Ureter (tissue), 1 donor: ENCODE measurements around the gene MSS51. TPM values are rescaled to one million over a fixed set of nuclear protein-coding genes. Genes with fewer than 3 reads are reported as not detected.
A peak's percentile ranks its signal among the peaks of the same experiment; 100 is the strongest.
"Not testable (repeated sequence)": the region's sequence is repeated elsewhere in the genome, so short reads cannot be mapped to it uniquely, and the experiment has no call there.

Experiments
- DNase-seq: peaks from one replicate; pipeline ENCODE4 v3.0.0-alpha.2; 2020; ENCODE audit warnings: low spot score
- total RNA-seq: library from RNA; stranded (reverse); gene quantifications from one replicate; pipeline ENCODE4 v1.2.4, GENCODE V29; 2023
- donor health status: DM: yes; HTN: yes; CAD: no.

The MSS51 gene
- total RNA-seq, 1 donor from 2014 or later: 3.0 TPM

GRCh38 chr10:73414230-73414945 lies 19.0 kb downstream of the MSS51 start:
- peak; percentile 51 for DNase-seq

- peak; percentile 94 for DNase-seq
Measured at GRCh38 chr10:73413528-73414229, 19.7 kb downstream of the MSS51 start, which contains the start of gene ANXA7. Gene ANXA7, minus strand, starts transcription at chr10:73414058. Its CDS starts 13,202 bp downstream, at chr10:73400856.

GRCh38 chr10:73413108-73413527 lies 20.2 kb downstream of the MSS51 start:
- peak; percentile 47 for DNase-seq

- no peak for DNase-seq
Measured at GRCh38 chr10:73410897-73411296, 22.5 kb downstream of the MSS51 start.

- DNase-seq: no peak
Measured at GRCh38 chr10:73408978-73409521, 24.3 kb downstream of the MSS51 start.

- DNase-seq: no peak
Measured at GRCh38 chr10:73408061-73408460, 25.3 kb downstream of the MSS51 start.

- DNase-seq: no peak
Measured at GRCh38 chr10:73407495-73407894, 25.9 kb downstream of the MSS51 start.

GRCh38 chr10:73406846-73407245 lies 26.5 kb downstream of the MSS51 start:
- no peak for DNase-seq

- no peak for DNase-seq
Measured at GRCh38 chr10:73405556-73405955, 27.8 kb downstream of the MSS51 start.

- DNase-seq: no peak
Measured at GRCh38 chr10:73404690-73405089, 28.7 kb downstream of the MSS51 start.

- DNase-seq: no peak
Measured at GRCh38 chr10:73401636-73402035, 31.7 kb downstream of the MSS51 start.

- no peak for DNase-seq
Measured at GRCh38 chr10:73399063-73399462, 34.3 kb downstream of the MSS51 start.

- DNase-seq: no peak
Measured at GRCh38 chr10:73398024-73398423, 35.3 kb downstream of the MSS51 start.

GRCh38 chr10:73394325-73394724 lies 39.0 kb downstream of the MSS51 start:
- DNase-seq: not testable (repeated sequence)

- DNase-seq: no peak
Measured at GRCh38 chr10:73388228-73388627, 45.1 kb downstream of the MSS51 start.

- no peak for DNase-seq
Measured at GRCh38 chr10:73386583-73386982, 46.8 kb downstream of the MSS51 start.

GRCh38 chr10:73379064-73379748 lies 54.2 kb downstream of the MSS51 start:
- DNase-seq: no peak

- DNase-seq: no peak
Measured at GRCh38 chr10:73376679-73377078, 56.7 kb downstream of the MSS51 start.
